ENCODE results near the gene TRIO.

Gene TRIO

GRCh38 chr5:14330291-14330690 lies 187.1 kb downstream of the TRIO start:
- TF ChIP-seq, protein P1, sequence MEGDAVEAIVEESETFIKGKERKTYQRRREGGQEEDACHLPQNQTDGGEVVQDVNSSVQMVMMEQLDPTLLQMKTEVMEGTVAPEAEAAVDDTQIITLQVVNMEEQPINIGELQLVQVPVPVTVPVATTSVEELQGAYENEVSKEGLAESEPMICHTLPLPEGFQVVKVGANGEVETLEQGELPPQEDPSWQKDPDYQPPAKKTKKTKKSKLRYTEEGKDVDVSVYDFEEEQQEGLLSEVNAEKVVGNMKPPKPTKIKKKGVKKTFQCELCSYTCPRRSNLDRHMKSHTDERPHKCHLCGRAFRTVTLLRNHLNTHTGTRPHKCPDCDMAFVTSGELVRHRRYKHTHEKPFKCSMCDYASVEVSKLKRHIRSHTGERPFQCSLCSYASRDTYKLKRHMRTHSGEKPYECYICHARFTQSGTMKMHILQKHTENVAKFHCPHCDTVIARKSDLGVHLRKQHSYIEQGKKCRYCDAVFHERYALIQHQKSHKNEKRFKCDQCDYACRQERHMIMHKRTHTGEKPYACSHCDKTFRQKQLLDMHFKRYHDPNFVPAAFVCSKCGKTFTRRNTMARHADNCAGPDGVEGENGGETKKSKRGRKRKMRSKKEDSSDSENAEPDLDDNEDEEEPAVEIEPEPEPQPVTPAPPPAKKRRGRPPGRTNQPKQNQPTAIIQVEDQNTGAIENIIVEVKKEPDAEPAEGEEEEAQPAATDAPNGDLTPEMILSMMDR (IDR thresholded peaks at IDR 0.05; ENCODE audit: control insufficient read depth, extremely low read depth, insufficient read depth): no peak
- no peak for DNase-seq (ENCODE audit: low read depth)
- H3K4me3 ChIP-seq (ENCODE audit: low read depth, low read length): no peak overlapping the region

DNA sequence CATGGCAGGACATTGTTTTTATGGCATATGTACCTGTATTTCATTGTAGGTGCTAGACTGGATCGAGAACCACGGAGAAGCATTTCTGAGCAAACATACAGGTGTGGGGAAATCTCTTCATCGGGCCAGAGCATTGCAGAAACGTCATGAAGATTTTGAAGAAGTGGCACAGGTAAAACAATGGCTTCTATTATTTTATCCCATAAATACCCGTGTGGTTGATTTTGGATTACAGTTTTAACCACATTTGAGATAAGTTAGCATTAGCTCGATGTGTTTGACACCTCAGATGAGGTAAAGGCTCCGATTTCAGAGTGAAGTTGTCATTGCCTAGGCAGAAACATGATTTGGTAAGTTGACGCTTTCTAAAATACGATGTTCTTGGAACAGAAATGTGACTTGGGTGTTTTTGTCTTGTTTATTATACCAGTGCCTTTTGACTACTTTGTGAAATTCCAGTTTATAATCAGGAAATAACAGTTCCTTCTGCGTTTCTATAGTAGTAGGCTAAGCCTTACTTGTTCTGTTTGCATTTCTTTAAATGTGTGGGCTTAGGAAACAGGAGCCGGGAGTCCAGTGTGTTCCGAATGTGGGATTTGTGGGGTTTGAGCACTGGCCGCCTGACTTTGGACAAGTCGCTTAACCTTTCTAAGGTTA lies 187.7 kb downstream of the TRIO start:
- TF ChIP-seq, protein P1 (IDR thresholded peaks at IDR 0.05; ENCODE audit: control insufficient read depth, extremely low read depth, insufficient read depth): no peak
- DNase-seq (ENCODE audit: low read depth): no peak
- H3K4me3 ChIP-seq (ENCODE audit: low read depth, low read length): no peak overlapping the region

GRCh38 chr5:14331386-14331781 lies 188.2 kb downstream of the TRIO start:
- no peak overlapping the region for H3K4me3 ChIP-seq (ENCODE audit: low read depth, low read length)
- TF ChIP-seq, protein P1 (IDR thresholded peaks at IDR 0.05; ENCODE audit: control insufficient read depth, extremely low read depth, insufficient read depth): no peak
- DNase-seq (ENCODE audit: low read depth): no peak

GRCh38 chr5:14332038-14332631 lies 189.0 kb downstream of the TRIO start:
- H3K4me3 ChIP-seq (ENCODE audit: low read depth, low read length): no peak overlapping the region
- DNase-seq (ENCODE audit: low read depth): no peak
- TF ChIP-seq, protein P1 (IDR thresholded peaks at IDR 0.05; ENCODE audit: control insufficient read depth, extremely low read depth, insufficient read depth): no peak

DNA sequence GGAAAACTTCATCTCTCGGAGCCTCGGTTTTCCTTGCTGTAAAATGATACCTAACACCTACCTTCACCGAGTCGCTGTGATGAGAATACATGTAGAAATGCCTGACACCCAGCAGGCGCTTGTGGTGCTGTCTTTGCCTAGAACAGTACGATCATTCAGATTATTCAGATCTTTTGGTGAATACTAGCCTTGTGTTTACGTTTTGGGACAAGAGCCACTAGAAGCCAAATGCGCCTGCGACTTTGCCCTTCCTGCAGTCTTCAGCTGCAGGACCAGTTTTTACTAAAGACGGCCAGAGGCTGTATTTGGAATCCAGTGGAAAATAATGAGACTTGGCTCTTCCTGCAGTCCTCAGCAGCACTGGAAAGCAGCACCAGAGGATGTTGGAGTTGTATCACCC lies 189.6 kb downstream of the TRIO start:
- DNase-seq (ENCODE audit: low read depth): no peak
- no peak overlapping the region for H3K4me3 ChIP-seq (ENCODE audit: low read depth, low read length)
- TF ChIP-seq, protein P1 (IDR thresholded peaks at IDR 0.05; ENCODE audit: control insufficient read depth, extremely low read depth, insufficient read depth): no peak

DNA sequence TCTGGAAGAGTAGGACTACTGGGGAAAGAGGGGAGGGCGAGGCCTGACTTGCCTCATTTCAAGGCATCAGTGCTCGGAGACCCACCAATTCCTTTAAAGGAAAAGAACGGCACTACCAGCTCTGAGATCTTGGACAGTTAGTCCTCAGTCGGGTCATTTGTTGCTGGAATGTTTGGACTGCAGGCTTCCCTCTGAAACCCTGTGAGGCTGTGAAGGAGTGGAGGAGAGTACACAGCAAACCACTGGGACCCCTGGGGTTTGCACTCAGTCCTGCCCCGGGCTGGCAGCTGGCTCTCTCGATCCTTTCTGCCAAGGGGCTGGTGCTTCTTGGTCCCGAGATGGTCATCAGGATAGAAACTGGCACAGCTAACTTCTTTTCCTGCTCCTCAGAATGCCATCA lies 194.5 kb downstream of the TRIO start:
- H3K4me3 ChIP-seq (ENCODE audit: low read depth, low read length): no peak overlapping the region
- no peak for DNase-seq (ENCODE audit: low read depth)
- TF ChIP-seq, protein P1 (IDR thresholded peaks at IDR 0.05; ENCODE audit: control insufficient read depth, extremely low read depth, insufficient read depth): no peak

DNA sequence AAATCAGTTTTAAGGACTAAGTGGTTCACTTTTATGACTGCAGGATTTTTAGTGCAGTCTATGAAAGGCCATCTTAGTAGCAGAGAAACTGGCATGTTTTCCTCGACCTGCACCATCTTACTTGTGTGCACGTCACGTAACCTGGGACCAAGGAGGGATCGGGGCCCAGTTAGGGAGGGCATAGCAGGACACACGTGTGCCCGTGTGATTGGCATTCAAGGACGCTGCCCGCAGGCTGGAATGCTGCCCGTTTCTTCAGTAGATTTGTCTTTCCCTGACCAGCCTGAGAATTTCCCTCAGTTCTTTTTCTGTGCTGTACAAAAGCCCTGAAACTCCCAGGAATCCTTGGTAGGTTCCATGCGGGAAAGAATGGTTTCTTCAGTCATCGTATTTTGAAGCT lies 196.3 kb downstream of the TRIO start:
- DNase-seq (ENCODE audit: low read depth): no peak
- TF ChIP-seq, protein P1 (IDR thresholded peaks at IDR 0.05; ENCODE audit: control insufficient read depth, extremely low read depth, insufficient read depth): no peak
- H3K4me3 ChIP-seq (ENCODE audit: low read depth, low read length): no peak overlapping the region
